Transverse colon (tissue), 4 donors: ENCODE measurements around the gene PTPRA.

Experiments used
- CTCF ChIP-seq, 5 experiments: fragments of 200-600 bp in 3 of 5; fragments of 450-650 bp in 2 of 5; sonication (generic) in 3 of 5; IDR thresholded peaks; 1 replicate in 2 of 5; 2 replicates in 3 of 5; pipeline ENCODE4 v1.5.1; 2016 to 2017; ENCODE audit warnings: antibody characterized with exemption in 5 of 5, inconsistent platforms in 3 of 5, mild to moderate bottlenecking in 2 of 5, moderate library complexity in 1 of 5
- POLR2A ChIP-seq: fragments of 450-650 bp; IDR thresholded peaks from one replicate; pipeline ENCODE4 v1.6.1; 2016; ENCODE audit warnings: antibody characterized with exemption, mild to moderate bottlenecking, moderate library complexity
- POLR2AphosphoS5 ChIP-seq, 3 donors: sonication (generic); formaldehyde crosslinking; IDR thresholded peaks; one replicate each; pipeline ENCODE4 v1.6.1; 2016; ENCODE audit warnings: antibody characterized with exemption in 3 of 3

- TF ChIP-seq CTCF (IDR thresholded peaks at IDR 0.05) (no peak), POLR2A (no peak), POLR2AphosphoS5 (IDR thresholded peaks at IDR 0.05) (no peak)
Observed at GRCh38 chr20:3011752-3012151, 138.5 kb downstream of the PTPRA start.
